ENCODE data around the gene PIP5K1A.

- TF ChIP-seq EZH2 (IDR thresholded peaks at IDR 0.05; ENCODE audit: low read length, unreplicated experiment) (no peak), CTCF (conservative IDR thresholded peaks at IDR 0.05; ENCODE audit: low read depth, low read length) (no peak), EZH2phosphoT487 (IDR thresholded peaks at IDR 0.05; ENCODE audit: borderline replicate concordance, low read length) (no peak)
Measured at GRCh38 chr1:151266821-151267220, 68.5 kb downstream of the PIP5K1A start.

Measured in PC-3 (cell line).